Measurements from ENCODE around the gene LAMA2.

GRCh38 chr6:129476810-129477209 lies 593.9 kb downstream of the LAMA2 start:
- TF ChIP-seq CTCF (IDR thresholded peaks at IDR 0.05), result no peak
- TF ChIP-seq POLR2A (IDR thresholded peaks at IDR 0.05), result no peak

Data from uterus (tissue), 2 donors.